GF-D8 (cell line): ENCODE results near the gene ANKRD13A.
"Not testable (repeated sequence)": the region's sequence is repeated elsewhere in the genome, so short reads cannot be mapped to it uniquely, and the experiment has no call there.

ENCODE experiments used
- DNase-seq: peaks from one replicate; lab custom pipeline; 2025; lab: John Stamatoyannopoulos, UW

Gene ANKRD13A

GRCh38 chr12:110079477-110080400 lies 80.5 kb downstream of the ANKRD13A start:
- peak; percentile 25 for DNase-seq

DNA sequence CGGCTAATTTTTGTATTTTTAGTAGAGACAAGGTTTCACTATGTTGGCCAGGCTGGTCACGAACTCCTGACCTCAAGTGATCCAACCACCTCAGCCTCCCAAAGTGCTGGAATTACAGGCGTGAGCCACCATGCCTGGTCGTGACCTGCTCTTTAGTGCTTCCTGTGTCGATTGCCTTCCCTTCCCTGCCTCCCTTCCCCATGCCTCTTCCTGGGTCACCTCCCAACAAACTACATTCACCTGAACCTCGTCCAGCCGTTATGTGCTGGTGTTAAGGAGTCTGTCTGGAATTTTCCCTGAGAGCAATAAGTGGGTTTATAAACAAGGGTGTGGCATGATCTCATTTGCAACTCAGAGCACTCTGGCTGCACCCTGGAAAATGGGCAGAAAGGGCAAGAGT lies 81.2 kb downstream of the ANKRD13A start:
- DNase-seq = no peak

DNA sequence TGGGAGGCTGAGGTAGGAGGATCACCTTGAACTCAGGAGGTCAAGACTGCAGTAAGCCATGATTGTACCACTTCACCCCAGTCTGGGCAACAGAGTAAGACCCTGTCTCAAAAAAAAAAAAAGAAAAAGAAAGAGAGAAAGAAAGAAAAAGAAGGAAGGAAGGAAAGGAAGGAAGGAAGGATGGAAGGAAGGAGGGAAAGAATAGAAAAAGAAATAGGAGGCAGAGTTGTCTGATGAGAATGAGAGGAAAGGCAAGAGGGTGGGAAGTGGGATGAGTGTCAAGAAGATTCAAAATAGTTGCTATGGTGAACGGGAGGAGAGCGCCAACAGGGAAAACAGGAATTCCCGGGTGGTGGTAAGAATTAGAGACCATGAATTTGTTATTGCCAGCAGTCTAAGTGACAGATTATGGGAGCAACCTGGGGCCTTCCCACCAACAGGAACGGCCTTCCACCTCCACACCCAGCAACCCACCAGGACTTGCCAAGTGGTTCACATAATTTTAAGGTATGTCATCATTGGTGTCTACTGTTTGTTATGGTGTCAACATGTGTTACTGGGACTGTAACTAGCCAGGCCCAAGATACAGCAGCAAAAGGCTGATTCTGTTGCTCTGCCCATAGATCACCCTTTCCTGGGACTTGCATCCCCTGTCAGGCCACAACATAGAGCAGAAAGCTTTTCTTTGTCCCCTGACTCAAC lies 85.2 kb downstream of the ANKRD13A start:
- no peak for DNase-seq

GRCh38 chr12:110088216-110088615 lies 89.0 kb downstream of the ANKRD13A start:
- not testable (repeated sequence) for DNase-seq

DNA sequence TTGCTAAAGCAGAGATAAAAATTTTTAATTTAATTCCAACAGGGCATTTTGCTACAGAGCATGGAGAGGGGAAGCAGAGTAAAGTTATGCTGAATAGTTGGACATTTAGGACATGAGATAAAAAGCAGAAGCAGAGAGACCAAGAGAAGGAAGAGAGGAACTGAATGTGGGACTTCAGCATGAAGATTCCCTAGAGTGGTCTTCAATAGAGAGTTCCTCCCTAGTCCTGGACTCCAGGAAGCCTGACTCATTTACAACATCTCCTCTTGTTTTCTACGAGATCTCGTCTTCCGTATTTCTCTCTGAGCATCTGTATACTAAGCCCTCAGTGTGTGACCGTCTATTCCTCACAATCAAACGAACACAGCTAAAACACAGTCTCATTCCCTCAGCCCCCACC lies 89.7 kb downstream of the ANKRD13A start:
- no peak for DNase-seq
